GM20000 (cell line): ENCODE data around the gene DOCK10.

ENCODE experiments used
- DNase-seq: peaks from one replicate; pipeline ENCODE4 v3.0.0; 2012; ENCODE audit warnings: low spot score
- CTCF ChIP-seq: IDR thresholded peaks from 2 replicates; pipeline ENCODE4 v1.5.1; 2012; ENCODE audit warnings: mild to moderate bottlenecking, control low read depth; ENCODE audit errors: extremely low read depth, missing control alignments

DOCK10 gene

DNA sequence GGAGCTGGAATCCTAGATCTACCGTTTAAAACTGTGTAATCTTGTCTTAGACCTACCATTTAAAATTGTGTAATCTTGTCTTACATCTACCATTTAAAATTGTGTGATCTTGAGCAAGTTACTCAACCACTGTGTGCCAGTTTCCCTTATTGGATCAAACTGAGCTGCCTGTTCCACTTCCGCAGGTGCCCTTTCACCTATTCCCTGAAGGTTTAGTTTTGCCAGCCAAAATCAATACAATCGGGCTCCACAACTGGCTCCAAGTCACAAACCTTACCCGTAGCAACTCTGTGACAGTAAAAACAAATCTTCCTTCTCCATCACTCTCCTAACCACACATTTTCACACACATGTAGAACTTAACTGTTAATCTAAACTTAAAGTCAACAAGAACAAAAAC lies 20.1 kb downstream of the DOCK10 start:
- TF ChIP-seq CTCF, result no peak
- DNase-seq, result no peak

DNA sequence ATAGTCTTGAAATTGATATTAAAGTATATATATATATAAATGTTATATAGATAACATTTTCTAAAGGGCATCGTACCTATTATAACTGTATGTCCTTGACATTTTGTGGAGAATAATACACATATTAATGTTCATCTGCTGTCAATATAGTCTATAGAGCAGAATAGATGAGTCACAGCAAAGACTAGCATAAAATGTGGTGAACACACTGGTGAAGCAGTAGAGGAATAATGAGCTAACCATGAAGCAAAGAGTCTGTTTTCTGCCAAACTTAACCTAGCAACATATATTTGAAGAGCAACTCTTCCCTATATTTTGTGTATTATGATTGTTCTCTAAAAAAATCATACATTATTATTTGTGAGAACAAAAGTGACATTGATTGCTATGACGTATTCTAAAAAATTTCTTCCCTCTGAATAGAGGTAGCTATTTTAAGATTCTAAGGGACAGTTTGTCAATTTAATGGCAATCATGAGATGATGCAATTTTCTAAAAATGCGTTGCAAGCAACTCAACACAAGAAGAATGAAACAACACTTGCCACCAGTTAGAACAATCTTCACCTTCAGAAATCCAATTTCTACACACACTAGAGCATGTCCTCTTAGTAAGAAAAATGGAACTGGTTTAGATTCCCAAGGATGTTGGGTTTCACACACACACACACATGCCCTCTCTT lies 22.0 kb downstream of the DOCK10 start:
- DNase-seq, result no peak
- TF ChIP-seq CTCF, result no peak

- TF ChIP-seq CTCF, result no peak
- DNase-seq, result no peak
These were observed 23.2 kb downstream of the DOCK10 start for GRCh38 chr2:225019105-225019504.

GRCh38 chr2:225017713-225018112 lies 24.6 kb downstream of the DOCK10 start:
- TF ChIP-seq CTCF, result no peak
- DNase-seq, result no peak

GRCh38 chr2:225017098-225017685 lies 25.1 kb downstream of the DOCK10 start:
- DNase-seq, result no peak
- no peak for TF ChIP-seq CTCF

GRCh38 chr2:225013425-225014365 lies 28.6 kb downstream of the DOCK10 start:
- TF ChIP-seq CTCF, result no peak
- no peak for DNase-seq

GRCh38 chr2:225011585-225011984 lies 30.7 kb downstream of the DOCK10 start:
- no peak for TF ChIP-seq CTCF
- no peak for DNase-seq
